Right renal pelvis (tissue), 4 donors: ENCODE measurements around the gene RAB11FIP4. TPM values are rescaled to one million over a fixed set of nuclear protein-coding genes. Genes with fewer than 3 reads are reported as not detected.

ENCODE experiments used
- DNase-seq, 4 donors: peaks; one replicate each; pipeline ENCODE4 v3.0.0-alpha.2; 2013; ENCODE audit warnings: low read depth in 4 of 4, low spot score in 3 of 4, missing footprints in 1 of 4
- polyA plus RNA-seq, 4 donors: library from polyadenylated mRNA; unstranded; fragments of 120-200 nt; gene quantifications; one replicate each; pipeline ENCODE4 v1.2.1, GENCODE V29; 2013; ENCODE audit not compliant: insufficient read length in 4 of 4

Gene RAB11FIP4
- polyA plus RNA-seq, 4 donors = 14.8 to 15.7 (median 15.4) TPM

- DNase-seq = no peak
Observed at GRCh38 chr17:31493656-31494155, 102.2 kb downstream of the RAB11FIP4 start.

- DNase-seq = no peak
Observed at GRCh38 chr17:31494259-31495021, 103.0 kb downstream of the RAB11FIP4 start.

GRCh38 chr17:31495022-31495885 is 103.8 kb downstream of the RAB11FIP4 start:
- DNase-seq = no peak

- DNase-seq = no peak
Observed at GRCh38 chr17:31496097-31496496, 104.6 kb downstream of the RAB11FIP4 start.

GRCh38 chr17:31496601-31497000 is 105.1 kb downstream of the RAB11FIP4 start:
- DNase-seq = no peak

GRCh38 chr17:31497431-31497830 is 106.0 kb downstream of the RAB11FIP4 start:
- DNase-seq = no peak

- no peak for DNase-seq
Observed at GRCh38 chr17:31497994-31498826, 106.7 kb downstream of the RAB11FIP4 start.

- no peak for DNase-seq
Observed at GRCh38 chr17:31499771-31500554, 108.5 kb downstream of the RAB11FIP4 start.

GRCh38 chr17:31506517-31506916 is 115.0 kb downstream of the RAB11FIP4 start:
- no peak for DNase-seq

- DNase-seq = no peak
Observed at GRCh38 chr17:31508288-31509094, 117.0 kb downstream of the RAB11FIP4 start.

- DNase-seq = no peak
Observed at GRCh38 chr17:31509095-31509804, 117.8 kb downstream of the RAB11FIP4 start.

- DNase-seq = no peak
Observed at GRCh38 chr17:31509805-31510177, 118.3 kb downstream of the RAB11FIP4 start.

- DNase-seq = no peak
Observed at GRCh38 chr17:31510308-31511194, 119.1 kb downstream of the RAB11FIP4 start.

- no peak for DNase-seq
Observed at GRCh38 chr17:31511195-31511578, 119.7 kb downstream of the RAB11FIP4 start.

- DNase-seq = no peak
Observed at GRCh38 chr17:31511580-31511979, 120.1 kb downstream of the RAB11FIP4 start.

- DNase-seq = no peak
Observed at GRCh38 chr17:31512104-31512740, 120.7 kb downstream of the RAB11FIP4 start.

GRCh38 chr17:31512796-31513195 is 121.3 kb downstream of the RAB11FIP4 start:
- DNase-seq = no peak
